ENCODE results near the gene ZER1.

The ZER1 gene

GRCh38 chr9:128715436-128715750, 56.3 kb downstream of the ZER1 start:
- H3K27ac ChIP-seq: no peak overlapping the region
- TF ChIP-seq ZFX (IDR thresholded peaks at IDR 0.05; ENCODE audit: borderline replicate concordance) (no peak), CTCF (IDR thresholded peaks at IDR 0.05) (no peak)

- TF ChIP-seq ZFX (IDR thresholded peaks at IDR 0.05; ENCODE audit: borderline replicate concordance): no peak
- TF ChIP-seq CTCF (IDR thresholded peaks at IDR 0.05): no peak
- H3K27ac ChIP-seq: no peak overlapping the region
These were observed 56.9 kb downstream of the ZER1 start for GRCh38 chr9:128714586-128715435.

GRCh38 chr9:128713941-128714573, 57.7 kb downstream of the ZER1 start:
- H3K27ac ChIP-seq: no peak overlapping the region
- TF ChIP-seq CTCF (IDR thresholded peaks at IDR 0.05) (no peak), ZFX (IDR thresholded peaks at IDR 0.05; ENCODE audit: borderline replicate concordance) (no peak)

GRCh38 chr9:128713411-128713780, 58.3 kb downstream of the ZER1 start:
- TF ChIP-seq CTCF (IDR thresholded peaks at IDR 0.05) (no peak), ZFX (IDR thresholded peaks at IDR 0.05; ENCODE audit: borderline replicate concordance) (no peak)
- H3K27ac ChIP-seq: no peak overlapping the region

- no peak overlapping the region for H3K27ac ChIP-seq
- TF ChIP-seq ZFX (IDR thresholded peaks at IDR 0.05; ENCODE audit: borderline replicate concordance): no peak
- TF ChIP-seq CTCF (IDR thresholded peaks at IDR 0.05): no peak
These were observed 59.0 kb downstream of the ZER1 start for GRCh38 chr9:128712451-128713410.

- TF ChIP-seq ZFX (IDR thresholded peaks at IDR 0.05; ENCODE audit: borderline replicate concordance) (no peak), CTCF (IDR thresholded peaks at IDR 0.05) (no peak)
- H3K27ac ChIP-seq: no peak overlapping the region
These were observed 64.3 kb downstream of the ZER1 start for GRCh38 chr9:128707446-128707845.
